ENCODE results near the gene GOLGA6L7. TPM values are rescaled to one million over a fixed set of nuclear protein-coding genes. Genes with fewer than 3 reads are reported as not detected.

Gene GOLGA6L7
- total RNA-seq, 1 donor from 2014 or later, result not detected

DNA sequence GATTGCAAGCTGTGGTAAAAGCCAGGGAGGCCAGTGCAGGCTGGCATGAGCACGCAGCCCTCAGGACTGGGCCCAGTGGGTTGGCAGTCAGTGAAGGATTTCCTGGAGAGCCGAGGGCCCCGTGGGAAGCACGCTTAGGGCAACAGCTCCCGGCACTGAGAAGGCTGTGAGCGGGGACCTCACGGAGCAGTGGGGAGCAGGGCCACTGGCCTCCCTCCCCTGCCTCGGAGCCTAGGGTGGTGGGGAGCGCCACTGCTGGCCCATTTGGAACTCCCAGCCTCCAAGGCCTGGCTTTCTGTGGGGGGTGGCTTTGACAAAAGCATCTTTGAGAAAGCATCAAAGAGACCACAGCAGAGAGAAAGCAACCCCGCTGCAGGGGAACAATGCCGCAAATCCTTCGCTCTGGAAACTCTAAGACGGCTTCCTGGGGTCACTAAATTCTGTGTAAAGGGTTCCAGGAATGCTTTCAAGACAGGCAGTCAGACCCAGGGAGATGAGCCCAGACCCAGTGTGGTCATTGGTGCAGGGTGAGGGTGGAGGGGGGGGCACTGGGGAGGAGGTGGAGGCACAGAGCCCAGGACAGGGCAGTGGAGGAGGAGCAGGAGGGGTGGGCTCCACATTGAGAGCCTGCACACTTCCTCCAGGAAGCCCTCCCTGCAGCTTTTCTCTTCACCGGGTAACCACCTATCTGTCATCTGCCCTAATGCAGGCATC lies 27.8 kb upstream of the GOLGA6L7 start:
- peaks cover 9% of the 10 kb centered on the region for H3K9me3 Mint-ChIP-seq (ENCODE audit: unreplicated experiment)
- Histone ChIP-seq H3K79me2 (ENCODE audit: insufficient read depth, low read length) (no peaks in the 10 kb centered on the region), H4K20me1 (ENCODE audit: insufficient read depth, low read length) (no peaks in the 10 kb centered on the region), H3K27ac (ENCODE audit: low read depth, low read length) (no peak overlapping the region), H3K4me2 (ENCODE audit: low read length) (no peak overlapping the region), H3K4me3 (ENCODE audit: insufficient read depth, low read depth, low read length) (no peak overlapping the region), H3K36me3 (ENCODE audit: insufficient read depth, low read length) (no peaks in the 10 kb centered on the region), H3K9me3 (ENCODE audit: insufficient read depth, low read depth, low read length) (no peaks in the 10 kb centered on the region), H3K4me1 (ENCODE audit: insufficient read depth, low read length) (no peaks in the 10 kb centered on the region), H2AFZ (ENCODE audit: low read depth, low read length) (no peak overlapping the region), H3K27me3 (ENCODE audit: insufficient read depth, low read length) (no peaks in the 10 kb centered on the region), H3K9ac (ENCODE audit: low read length) (no peak overlapping the region)
- H3K36me3 Mint-ChIP-seq (ENCODE audit: low read depth, unreplicated experiment), result peaks cover 2% of the 10 kb centered on the region
- FAIRE-seq, result no peak
- H3K27me3 Mint-ChIP-seq (ENCODE audit: low read depth, unreplicated experiment), result peaks cover 14% of the 10 kb centered on the region
- H3K4me3 Mint-ChIP-seq (ENCODE audit: unreplicated experiment), result no peak overlapping the region
- TF ChIP-seq EZH2 (IDR thresholded peaks at IDR 0.05; ENCODE audit: insufficient read depth, low read length), result no peak
- TF ChIP-seq, protein P1, sequence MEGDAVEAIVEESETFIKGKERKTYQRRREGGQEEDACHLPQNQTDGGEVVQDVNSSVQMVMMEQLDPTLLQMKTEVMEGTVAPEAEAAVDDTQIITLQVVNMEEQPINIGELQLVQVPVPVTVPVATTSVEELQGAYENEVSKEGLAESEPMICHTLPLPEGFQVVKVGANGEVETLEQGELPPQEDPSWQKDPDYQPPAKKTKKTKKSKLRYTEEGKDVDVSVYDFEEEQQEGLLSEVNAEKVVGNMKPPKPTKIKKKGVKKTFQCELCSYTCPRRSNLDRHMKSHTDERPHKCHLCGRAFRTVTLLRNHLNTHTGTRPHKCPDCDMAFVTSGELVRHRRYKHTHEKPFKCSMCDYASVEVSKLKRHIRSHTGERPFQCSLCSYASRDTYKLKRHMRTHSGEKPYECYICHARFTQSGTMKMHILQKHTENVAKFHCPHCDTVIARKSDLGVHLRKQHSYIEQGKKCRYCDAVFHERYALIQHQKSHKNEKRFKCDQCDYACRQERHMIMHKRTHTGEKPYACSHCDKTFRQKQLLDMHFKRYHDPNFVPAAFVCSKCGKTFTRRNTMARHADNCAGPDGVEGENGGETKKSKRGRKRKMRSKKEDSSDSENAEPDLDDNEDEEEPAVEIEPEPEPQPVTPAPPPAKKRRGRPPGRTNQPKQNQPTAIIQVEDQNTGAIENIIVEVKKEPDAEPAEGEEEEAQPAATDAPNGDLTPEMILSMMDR (IDR thresholded peaks at IDR 0.05; ENCODE audit: insufficient read depth, low read depth, low read length), result no peak
- no peak for DNase-seq (ENCODE audit: low read depth)
- H3K27ac Mint-ChIP-seq (ENCODE audit: unreplicated experiment), result no peak overlapping the region
- no peaks in the 10 kb centered on the region for H3K4me1 Mint-ChIP-seq (ENCODE audit: low read depth, unreplicated experiment)

GRCh38 chr15:28875461-28876000 lies 27.1 kb upstream of the GOLGA6L7 start:
- Histone ChIP-seq H3K36me3 (ENCODE audit: insufficient read depth, low read length) (no peaks in the 10 kb centered on the region), H3K4me3 (ENCODE audit: insufficient read depth, low read depth, low read length) (no peak overlapping the region), H3K9me3 (ENCODE audit: insufficient read depth, low read depth, low read length) (no peaks in the 10 kb centered on the region), H2AFZ (ENCODE audit: low read depth, low read length) (no peak overlapping the region), H3K27ac (ENCODE audit: low read depth, low read length) (no peak overlapping the region), H3K4me1 (ENCODE audit: insufficient read depth, low read length) (no peaks in the 10 kb centered on the region), H3K4me2 (ENCODE audit: low read length) (no peak overlapping the region), H3K9ac (ENCODE audit: low read length) (no peak overlapping the region), H3K79me2 (ENCODE audit: insufficient read depth, low read length) (no peaks in the 10 kb centered on the region), H4K20me1 (ENCODE audit: insufficient read depth, low read length) (no peaks in the 10 kb centered on the region), H3K27me3 (ENCODE audit: insufficient read depth, low read length) (no peaks in the 10 kb centered on the region)
- no peaks in the 10 kb centered on the region for H3K4me1 Mint-ChIP-seq (ENCODE audit: low read depth, unreplicated experiment)
- peaks cover 12% of the 10 kb centered on the region for H3K9me3 Mint-ChIP-seq (ENCODE audit: unreplicated experiment)
- FAIRE-seq (no peak), DNase-seq (ENCODE audit: low read depth) (no peak)
- H3K36me3 Mint-ChIP-seq (ENCODE audit: low read depth, unreplicated experiment), result peaks cover 2% of the 10 kb centered on the region
- TF ChIP-seq, protein P1 (IDR thresholded peaks at IDR 0.05; ENCODE audit: insufficient read depth, low read depth, low read length), result no peak
- no peak for TF ChIP-seq EZH2 (IDR thresholded peaks at IDR 0.05; ENCODE audit: insufficient read depth, low read length)
- H3K27me3 Mint-ChIP-seq (ENCODE audit: low read depth, unreplicated experiment), result peaks cover 14% of the 10 kb centered on the region
- H3K4me3 Mint-ChIP-seq (ENCODE audit: unreplicated experiment), result no peak overlapping the region
- H3K27ac Mint-ChIP-seq (ENCODE audit: unreplicated experiment), result no peak overlapping the region

Data from astrocyte (in vitro differentiated cells and primary cell).